ENCODE data around the gene ANKRD36C.
"Not testable (repeated sequence)": the region's sequence is repeated elsewhere in the genome, so short reads cannot be mapped to it uniquely, and the experiment has no call there.

The ANKRD36C gene

DNA sequence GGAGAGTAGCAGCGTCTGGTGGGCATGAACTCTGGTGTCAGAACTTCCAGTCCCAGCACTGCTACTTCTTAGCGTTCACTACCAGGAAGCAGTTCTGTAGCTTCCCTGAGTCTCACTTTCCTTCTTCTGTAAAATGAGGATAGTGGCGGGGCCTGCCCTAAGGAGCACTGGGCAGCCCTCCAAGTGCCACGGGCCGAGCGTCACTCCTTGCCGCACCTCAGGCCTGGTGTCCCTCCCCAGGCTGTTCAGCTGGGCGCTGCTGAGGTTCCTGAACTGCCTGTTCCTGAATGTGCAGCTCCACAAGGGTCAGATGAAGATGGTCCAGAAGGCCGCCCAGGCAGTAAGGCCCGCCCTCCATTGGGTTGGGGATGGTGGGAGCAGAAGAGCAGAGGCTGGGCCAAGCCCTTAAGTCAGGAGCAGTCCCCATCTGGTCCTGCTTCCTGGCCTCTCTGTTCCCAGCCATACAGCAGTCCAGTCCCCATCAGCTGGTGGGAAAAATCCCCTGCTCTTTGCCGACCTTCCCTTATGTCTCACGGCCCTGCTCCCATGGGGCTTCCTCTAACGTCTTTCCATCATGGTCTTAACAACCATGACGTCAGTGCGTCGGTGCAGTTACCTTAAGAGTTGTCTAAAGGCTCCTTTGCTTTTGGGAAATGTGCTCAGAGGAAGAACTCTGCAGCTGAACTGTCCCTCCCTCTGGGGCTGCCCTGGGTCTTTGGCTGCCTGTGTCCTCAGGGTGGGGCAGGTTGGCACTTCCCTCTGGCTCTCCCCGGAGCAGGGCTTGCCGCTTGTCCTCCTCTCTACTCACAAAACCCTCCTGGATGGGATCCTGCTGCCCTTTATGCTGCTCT lies 195.2 kb downstream of the ANKRD36C start:
- DNase-seq: not testable (repeated sequence)

DNA sequence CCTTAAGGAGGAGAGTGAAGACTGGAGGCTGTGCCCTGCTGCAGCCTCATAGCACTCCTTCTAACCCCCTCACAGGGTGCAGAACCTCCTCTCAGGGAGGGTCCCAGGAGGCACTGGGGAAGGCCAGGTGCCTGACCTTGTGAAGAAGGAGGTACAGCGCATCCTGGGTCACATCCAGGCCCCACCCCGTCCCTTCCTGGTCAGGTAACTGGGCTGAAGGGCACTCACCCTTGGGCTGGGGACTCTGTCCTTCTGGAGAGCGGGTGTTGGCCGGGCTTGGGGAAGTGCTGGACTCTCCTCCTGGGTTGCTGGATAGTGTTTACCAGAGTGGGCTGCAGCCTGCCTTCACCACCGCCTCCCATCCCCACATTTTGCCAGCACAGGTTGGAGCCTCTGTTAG lies 197.7 kb downstream of the ANKRD36C start:
- DNase-seq: not testable (repeated sequence)

DNA sequence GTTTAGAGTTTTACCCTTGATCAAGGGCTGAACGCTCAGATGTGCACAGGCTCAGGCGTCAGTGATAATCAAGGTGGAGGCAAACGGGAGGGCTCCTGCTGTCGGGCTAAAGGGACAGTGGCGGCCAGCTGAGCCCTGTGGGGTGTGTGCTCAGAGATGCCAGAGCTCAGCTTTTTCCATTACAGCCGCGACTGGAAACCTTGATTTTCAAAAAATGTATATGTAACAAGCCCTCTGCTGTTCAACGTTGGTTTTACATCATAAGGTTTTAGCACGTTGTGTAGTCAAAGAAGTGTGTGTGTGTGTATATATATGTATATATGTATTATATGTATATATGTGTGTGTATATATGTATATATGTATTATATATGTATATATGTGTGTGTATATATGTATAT lies 201.4 kb downstream of the ANKRD36C start:
- not testable (repeated sequence) for DNase-seq

DNA sequence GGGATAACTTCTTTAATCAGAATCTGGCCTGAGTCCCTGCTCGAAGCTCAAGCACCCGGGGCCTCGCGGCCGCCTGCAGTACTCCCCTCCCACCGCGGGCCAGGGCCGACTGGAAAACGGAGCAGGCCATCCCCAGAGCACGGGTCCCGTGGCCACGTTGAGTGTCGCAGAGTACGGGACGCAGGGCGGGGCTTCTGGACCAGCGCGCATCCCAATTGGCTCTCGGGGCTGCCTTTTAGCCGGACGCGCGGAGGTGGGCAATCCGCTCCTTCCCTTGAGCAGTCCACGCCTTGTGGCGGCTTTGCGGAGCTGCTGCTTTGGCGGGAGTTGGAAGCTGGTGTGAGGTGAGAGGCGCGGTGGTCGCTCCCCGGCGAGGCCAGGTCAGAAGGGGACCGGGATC lies 202.2 kb downstream of the ANKRD36C start:
- not testable (repeated sequence) for DNase-seq

DNA sequence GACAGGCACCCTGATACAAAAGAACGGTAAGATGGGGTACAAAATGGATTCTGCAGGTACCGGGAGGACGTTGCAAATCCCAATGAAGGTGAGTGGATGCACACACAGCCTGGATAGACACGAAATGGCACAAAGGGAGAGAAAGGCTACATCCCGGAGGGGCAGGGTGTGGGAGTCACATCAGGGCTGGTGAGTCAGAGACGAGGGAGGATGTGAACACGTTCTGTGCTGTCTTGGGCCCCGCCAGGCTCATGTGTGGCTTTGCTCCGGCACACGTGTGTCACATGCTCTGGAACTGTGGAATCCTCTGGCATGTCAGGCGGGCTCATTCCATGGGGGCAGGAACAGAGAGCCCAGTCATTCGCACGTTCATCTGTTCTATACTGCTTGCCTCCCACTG lies 203.0 kb downstream of the ANKRD36C start:
- not testable (repeated sequence) for DNase-seq
